Mucosa of descending colon (tissue), 3 donors: ENCODE measurements around the gene ADORA2B. TPM values are rescaled to one million over a fixed set of nuclear protein-coding genes. Genes with fewer than 3 reads are reported as not detected.

Source experiments
- ATAC-seq: fragments of 200-7000 bp; cut with Tn5 transposase; one replicate; pipeline ENCODE4 v1.9.1; 2020; ENCODE audit warnings: mild to moderate bottlenecking, moderate library complexity
- DNase-seq, 3 donors: peaks; one replicate each; pipeline ENCODE4 v3.0.0-alpha.2; 2020
- H3K36me3 ChIP-seq: fragments of 200-600 bp; one replicate; pipeline ENCODE4 v1.8.0; 2021; ENCODE audit warnings: low read depth, mild to moderate bottlenecking
- H3K4me1 ChIP-seq: fragments of 200-600 bp; one replicate; pipeline ENCODE4 v1.8.0; 2021; ENCODE audit warnings: low read depth, mild to moderate bottlenecking
- H3K4me3 ChIP-seq: fragments of 200-600 bp; one replicate; pipeline ENCODE4 v1.8.0; 2021; ENCODE audit warnings: mild to moderate bottlenecking
- H3K9me3 ChIP-seq: fragments of 200-600 bp; one replicate; pipeline ENCODE4 v1.8.0; 2021; ENCODE audit warnings: mild to moderate bottlenecking
- CTCF ChIP-seq: fragments of 200-600 bp; IDR thresholded peaks from one replicate; pipeline ENCODE4 v1.8.0; 2022; ENCODE audit warnings: antibody characterized with exemption, mild to moderate bottlenecking
- intact Hi-C, 2 donors: fragments of 100-400 bp; cut with DNase I in 1 of 2; cut with micrococcal nuclease in 1 of 2; formaldehyde crosslinking; loops; one replicate each; pipeline versions ENCODE4 v1.11.0 to v1.11.1; 2022; cut with DNase I, micrococcal nuclease
- total RNA-seq, 3 donors: library from RNA; stranded (reverse); fragmentation: NEBNext Ultra II Directional in 2 of 3; extraction: Animal tissue kit (Norgen Biotek cat#: 25700) in 2 of 3; gene quantifications; one replicate each; pipeline versions ENCODE4 v1.2.1 to v1.2.4, GENCODE V29; 2021 to 2023
- donor health status: DM: no; HTN: no; CAD: no; lungs with moderate emphysema.
- donor health status: DM: no; HTN: no; CAD: no.
- donor health status: DM: no; HTN: yes; CAD: no.

ADORA2B gene
- total RNA-seq, 3 donors from 2014 or later: 11.9 to 32.9 (median 24.4) TPM

GRCh38 chr17:16007439-16007838 lies 62.5 kb downstream of the ADORA2B start:
- no peak for DNase-seq
- TF ChIP-seq CTCF: no peak
- no peaks in the 10 kb centered on the region for H3K9me3 ChIP-seq
- peaks cover 3% of the 10 kb centered on the region for H3K36me3 ChIP-seq
- no peak overlapping the region for H3K4me3 ChIP-seq
- no peak for ATAC-seq
- intact Hi-C loops: no loop called here
- H3K4me1 ChIP-seq: peaks cover 9% of the 10 kb centered on the region

DNA sequence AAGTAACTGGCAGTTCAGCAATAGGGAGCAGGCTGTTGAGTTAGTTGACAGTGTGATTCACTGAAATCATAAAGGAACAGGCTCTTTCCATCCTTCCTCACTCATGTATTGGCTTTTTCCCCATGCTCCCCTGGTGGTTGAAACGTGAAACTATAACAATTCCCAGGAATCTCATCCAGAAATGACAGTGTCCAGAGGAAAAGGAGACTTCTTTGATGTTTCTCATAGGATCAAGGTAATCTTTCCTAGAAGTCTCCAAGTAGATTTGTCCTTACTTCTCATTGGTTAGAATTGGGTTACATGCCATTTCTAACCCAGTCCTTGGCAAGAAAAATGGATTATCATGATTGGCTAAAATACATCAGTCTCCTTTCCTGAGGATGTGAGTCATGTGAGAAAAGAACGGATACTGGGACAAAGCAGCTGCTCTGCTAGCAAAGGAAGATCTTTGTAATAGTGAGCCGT lies 69.0 kb downstream of the ADORA2B start:
- H3K4me1 ChIP-seq: peaks cover 9% of the 10 kb centered on the region
- ATAC-seq (peak; percentile 85), DNase-seq (no peak)
- H3K9me3 ChIP-seq: no peaks in the 10 kb centered on the region
- no peak overlapping the region for H3K4me3 ChIP-seq
- no peaks in the 10 kb centered on the region for H3K36me3 ChIP-seq
- intact Hi-C loops: no loop called here
- TF ChIP-seq CTCF: no peak

GRCh38 chr17:16019347-16019746 lies 74.4 kb downstream of the ADORA2B start:
- TF ChIP-seq CTCF: no peak
- no peak overlapping the region for H3K4me3 ChIP-seq
- ATAC-seq: no peak
- H3K36me3 ChIP-seq: no peaks in the 10 kb centered on the region
- DNase-seq: no peak
- H3K9me3 ChIP-seq: no peaks in the 10 kb centered on the region
- H3K4me1 ChIP-seq: no peaks in the 10 kb centered on the region
- intact Hi-C loops: no loop called here

DNA sequence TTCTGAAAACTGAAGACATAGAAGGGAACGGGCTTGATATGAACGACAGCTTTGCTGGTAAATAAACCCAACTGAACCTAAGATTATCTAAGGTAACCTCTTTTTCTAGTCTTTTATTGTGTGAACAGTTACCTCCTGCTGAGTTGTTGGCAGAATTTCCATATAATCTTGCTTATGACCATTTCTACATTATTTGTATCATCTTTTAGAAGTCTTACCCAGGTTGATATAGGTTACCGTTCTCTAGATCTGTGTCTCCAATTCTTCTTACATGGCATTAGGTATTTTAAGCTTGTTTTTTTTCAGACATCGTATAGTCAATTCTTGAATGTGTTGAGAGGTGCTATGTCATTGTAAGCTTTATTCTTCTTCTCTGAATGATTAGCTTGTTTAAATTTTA lies 79.0 kb downstream of the ADORA2B start:
- no peak overlapping the region for H3K4me3 ChIP-seq
- ATAC-seq: no peak

DNA sequence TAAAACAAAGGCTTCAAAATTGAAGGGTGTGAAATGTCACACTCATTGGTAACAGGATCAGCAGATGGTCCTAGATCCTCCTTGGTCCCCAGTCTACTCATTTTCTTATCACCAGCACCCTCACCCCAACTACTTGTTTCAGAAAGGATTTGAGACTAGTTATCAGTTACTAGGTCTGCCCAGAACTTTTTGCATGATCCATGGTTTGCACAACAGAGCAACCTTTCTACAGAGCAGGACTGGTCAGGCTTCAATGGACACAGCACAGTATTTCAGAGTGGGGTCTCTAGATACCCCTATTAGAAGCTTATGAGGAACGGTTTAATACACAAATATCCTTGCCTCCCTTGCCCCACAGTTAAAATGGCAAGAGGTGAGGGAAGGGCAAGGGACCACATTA lies 80.3 kb downstream of the ADORA2B start:
- DNase-seq: no peak
- H3K4me1 ChIP-seq: no peaks in the 10 kb centered on the region

More for the DNA sequence above, 79.0 kb downstream of the ADORA2B start:
- DNase-seq: no peak
- no peaks in the 10 kb centered on the region for H3K9me3 ChIP-seq
- intact Hi-C loops: no loop called here
- H3K4me1 ChIP-seq: no peaks in the 10 kb centered on the region
- no peak for TF ChIP-seq CTCF
- H3K36me3 ChIP-seq: no peaks in the 10 kb centered on the region

More for the DNA sequence above, 80.3 kb downstream of the ADORA2B start:
- intact Hi-C loops: no loop called here
- no peak for TF ChIP-seq CTCF
- no peak overlapping the region for H3K4me3 ChIP-seq
- no peak for ATAC-seq
- H3K9me3 ChIP-seq: no peaks in the 10 kb centered on the region
- H3K36me3 ChIP-seq: peaks cover 6% of the 10 kb centered on the region

Other genes with a start within 250 kb of the ADORA2B start
- 10 to 100 TPM in 2 of 3 donors, 1 to 10 TPM in 1; 6.0 to 21.6 (median 10.2) TPM for gene ZNF286A, start 245.4 kb upstream of the ADORA2B start, total RNA-seq
- under 1 TPM in 1 of 3 donors, not detected in 2; 0.16 TPM for gene TBC1D26, start 212.8 kb upstream of the ADORA2B start, total RNA-seq
- 10 to 100 TPM; 17.3 to 32.1 (median 26.0) TPM for gene ZSWIM7, start 54.6 kb downstream of the ADORA2B start, total RNA-seq
- gene TTC19, start 54.7 kb downstream of the ADORA2B start, total RNA-seq: 10 to 100 TPM; 32.5 to 52.2 (median 41.9) TPM